Stomach smooth muscle (tissue), 2 donors: Measurements from ENCODE around the gene ZSCAN12.
"Not testable (repeated sequence)": the region's sequence is repeated elsewhere in the genome, so short reads cannot be mapped to it uniquely, and the experiment has no call there.

Experiments used
- H3K27ac ChIP-seq: one replicate; pipeline ENCODE4 v1.7.0; 2013; ENCODE audit warnings: mild to moderate bottlenecking, low read length, inconsistent platforms
- H3K27me3 ChIP-seq, 2 donors: one replicate each; pipeline ENCODE4 v1.7.0; 2013; ENCODE audit warnings: low read length in 2 of 2; ENCODE audit not compliant: insufficient read depth in 2 of 2, control insufficient read depth in 1 of 2
- H3K36me3 ChIP-seq, 2 donors: one replicate each; pipeline ENCODE4 v1.7.0; 2013; ENCODE audit warnings: low read length in 2 of 2; ENCODE audit not compliant: control insufficient read depth in 2 of 2, insufficient read depth in 2 of 2
- H3K4me1 ChIP-seq: one replicate; pipeline ENCODE4 v1.7.0; 2013; ENCODE audit warnings: low read length; ENCODE audit not compliant: control insufficient read depth, insufficient read depth
- H3K4me3 ChIP-seq, 2 donors: one replicate each; pipeline ENCODE4 v1.7.0; 2013; ENCODE audit warnings: low read length in 2 of 2
- H3K9ac ChIP-seq, 2 donors: one replicate each; pipeline ENCODE4 v1.7.0; 2013; ENCODE audit warnings: low read length in 2 of 2, mild to moderate bottlenecking in 1 of 2
- H3K9me3 ChIP-seq, 2 donors: one replicate each; pipeline ENCODE4 v1.7.0; 2013; ENCODE audit warnings: low read length in 2 of 2; ENCODE audit not compliant: control insufficient read depth in 2 of 2
- donor health status: healthy.
- donor health status: Pancreatic carcinoma.

Gene ZSCAN12

DNA sequence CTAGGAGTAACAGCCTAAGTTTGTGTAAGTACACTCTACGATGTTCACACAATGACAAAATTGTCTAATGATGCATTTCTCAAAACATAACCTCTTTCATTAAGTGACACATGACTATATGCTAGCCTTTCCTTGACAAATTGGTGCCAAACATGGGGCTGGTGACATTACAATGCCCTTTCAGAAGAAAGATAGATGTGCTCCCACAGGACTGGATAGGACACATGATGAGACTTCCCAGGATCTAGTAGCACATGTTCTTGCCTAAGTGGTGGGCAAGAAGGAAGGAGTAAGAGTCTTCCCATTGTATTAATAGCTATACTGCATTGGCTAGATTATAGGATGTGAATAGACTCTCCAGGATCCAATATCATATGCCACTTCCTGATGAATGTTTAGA lies 28.3 kb downstream of the ZSCAN12 start:
- Histone ChIP-seq H3K9ac (no peak overlapping the region), H3K36me3 (peaks cover 8 to 16% of the 10 kb centered on the region in 2 donors), H3K4me3 (no peak overlapping the region), H3K27ac (no peak overlapping the region), H3K4me1 (no peaks in the 10 kb centered on the region), H3K27me3 (no peaks in the 10 kb centered on the region), H3K9me3 (no peaks in the 10 kb centered on the region)

DNA sequence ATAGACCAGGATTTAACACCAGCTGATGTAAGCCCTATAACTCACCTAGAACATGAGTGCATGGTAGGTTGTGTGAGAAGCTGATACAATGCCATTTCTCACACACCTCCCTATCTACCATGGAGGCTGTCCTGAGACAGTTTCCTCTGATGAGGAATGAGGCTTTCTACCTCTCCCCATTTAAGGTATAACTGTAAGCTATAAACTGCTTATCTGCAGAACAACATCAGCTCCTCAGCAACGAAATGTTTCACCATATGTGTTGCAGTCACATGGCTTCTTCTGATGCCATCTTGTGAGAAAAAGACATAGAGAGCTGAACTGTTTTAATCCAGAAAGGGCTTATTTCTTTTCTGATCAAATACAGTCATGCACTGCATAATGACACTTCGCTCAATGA lies 29.1 kb downstream of the ZSCAN12 start:
- no peaks in the 10 kb centered on the region for H3K9me3 ChIP-seq
- no peak overlapping the region for H3K9ac ChIP-seq
- H3K4me3 ChIP-seq: no peak overlapping the region
- no peaks in the 10 kb centered on the region for H3K27me3 ChIP-seq
- H3K36me3 ChIP-seq: peaks cover 16 to 22% of the 10 kb centered on the region in 2 donors
- no peak overlapping the region for H3K27ac ChIP-seq
- no peaks in the 10 kb centered on the region for H3K4me1 ChIP-seq

DNA sequence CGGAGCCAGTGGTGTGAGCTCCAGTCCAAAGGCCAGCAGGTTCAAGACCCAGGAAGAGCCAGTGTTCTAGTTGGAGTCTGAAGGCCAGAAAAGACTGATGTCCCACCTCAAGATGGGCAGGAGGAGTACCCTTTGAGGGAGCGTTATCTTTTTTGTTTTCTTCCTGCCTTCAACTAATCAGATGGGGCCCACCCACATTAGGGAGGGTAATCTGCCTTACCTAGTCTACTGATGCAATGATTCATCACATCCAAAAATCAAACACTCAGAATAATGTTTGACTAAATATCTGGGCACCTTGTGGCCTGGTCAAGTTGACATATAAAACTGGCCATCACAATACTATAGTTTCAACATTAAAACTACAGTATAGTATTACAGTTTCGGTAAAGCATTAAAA lies 30.1 kb downstream of the ZSCAN12 start:
- H3K27ac ChIP-seq: no peak overlapping the region
- no peaks in the 10 kb centered on the region for H3K9me3 ChIP-seq
- H3K9ac ChIP-seq: no peak overlapping the region
- H3K27me3 ChIP-seq: no peaks in the 10 kb centered on the region
- H3K4me3 ChIP-seq: no peak overlapping the region
- H3K4me1 ChIP-seq: no peaks in the 10 kb centered on the region
- peaks cover 22 to 27% of the 10 kb centered on the region in 2 donors for H3K36me3 ChIP-seq

DNA sequence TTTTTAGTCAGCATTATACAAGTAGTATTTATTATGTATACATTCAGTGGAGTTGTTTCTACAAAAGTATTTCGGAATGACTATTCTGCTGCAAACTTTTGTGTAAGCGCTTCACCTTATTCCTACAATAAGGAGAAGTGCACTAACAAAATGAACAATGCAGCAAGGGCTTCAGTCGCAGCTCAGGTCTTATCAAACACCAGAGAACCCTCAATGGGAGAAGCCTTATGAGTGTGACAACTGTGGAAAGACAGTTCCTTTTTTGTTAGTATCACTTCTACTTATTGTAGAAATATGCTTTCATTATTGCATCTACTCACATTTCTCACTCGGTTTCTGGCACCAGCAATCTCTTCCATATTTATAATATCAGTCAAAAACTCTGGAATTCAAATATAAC lies 31.0 kb downstream of the ZSCAN12 start:
- Histone ChIP-seq H3K27me3 (no peaks in the 10 kb centered on the region), H3K9me3 (no peaks in the 10 kb centered on the region), H3K9ac (no peak overlapping the region), H3K4me1 (no peaks in the 10 kb centered on the region), H3K4me3 (no peak overlapping the region), H3K36me3 (peaks cover 26 to 36% of the 10 kb centered on the region in 2 donors), H3K27ac (no peak overlapping the region)

DNA sequence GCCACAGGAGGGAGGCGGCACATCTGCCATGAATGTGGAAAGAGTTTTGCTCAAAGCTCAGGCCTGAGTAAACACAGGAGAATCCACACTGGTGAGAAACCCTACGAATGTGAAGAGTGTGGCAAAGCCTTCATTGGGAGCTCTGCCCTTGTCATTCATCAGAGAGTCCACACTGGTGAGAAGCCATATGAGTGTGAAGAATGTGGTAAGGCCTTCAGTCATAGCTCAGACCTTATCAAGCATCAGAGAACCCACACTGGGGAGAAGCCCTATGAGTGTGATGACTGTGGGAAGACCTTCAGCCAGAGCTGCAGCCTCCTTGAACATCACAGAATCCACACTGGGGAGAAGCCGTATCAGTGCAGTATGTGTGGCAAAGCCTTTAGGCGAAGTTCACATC lies 34.0 kb downstream of the ZSCAN12 start:
- H3K36me3 ChIP-seq: peaks cover 28 to 48% of the 10 kb centered on the region in 2 donors

DNA sequence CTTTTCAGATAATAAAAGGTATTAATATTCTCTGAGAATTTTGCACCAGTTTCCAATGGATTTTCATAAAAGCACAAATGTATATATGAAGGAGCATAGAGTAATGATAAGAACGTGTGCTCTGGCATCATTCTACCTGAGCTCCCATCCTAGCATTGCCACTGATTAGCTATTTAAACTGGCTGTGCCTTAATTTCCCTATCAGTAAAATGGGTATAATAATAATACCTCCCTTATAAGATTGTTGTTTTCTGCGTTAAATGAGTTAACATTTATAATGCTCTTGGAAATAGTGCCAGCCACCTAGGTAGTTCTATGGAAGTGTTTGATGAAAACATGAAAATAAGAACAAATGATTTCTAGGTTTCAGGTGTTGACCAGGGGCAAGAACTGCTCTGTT lies 38.6 kb downstream of the ZSCAN12 start:
- H3K27me3 ChIP-seq: no peaks in the 10 kb centered on the region
- no peak overlapping the region for H3K9ac ChIP-seq
- H3K4me1 ChIP-seq: peaks cover 7% of the 10 kb centered on the region
- H3K4me3 ChIP-seq: no peak overlapping the region
- H3K36me3 ChIP-seq: peaks cover 21 to 33% of the 10 kb centered on the region in 2 donors
- no peak overlapping the region for H3K27ac ChIP-seq
- no peaks in the 10 kb centered on the region for H3K9me3 ChIP-seq

More for the DNA sequence above, 34.0 kb downstream of the ZSCAN12 start:
- not testable (repeated sequence) for H3K27ac ChIP-seq, H3K4me3 ChIP-seq, H3K4me1 ChIP-seq, H3K9me3 ChIP-seq, H3K9ac ChIP-seq, H3K27me3 ChIP-seq

DNA sequence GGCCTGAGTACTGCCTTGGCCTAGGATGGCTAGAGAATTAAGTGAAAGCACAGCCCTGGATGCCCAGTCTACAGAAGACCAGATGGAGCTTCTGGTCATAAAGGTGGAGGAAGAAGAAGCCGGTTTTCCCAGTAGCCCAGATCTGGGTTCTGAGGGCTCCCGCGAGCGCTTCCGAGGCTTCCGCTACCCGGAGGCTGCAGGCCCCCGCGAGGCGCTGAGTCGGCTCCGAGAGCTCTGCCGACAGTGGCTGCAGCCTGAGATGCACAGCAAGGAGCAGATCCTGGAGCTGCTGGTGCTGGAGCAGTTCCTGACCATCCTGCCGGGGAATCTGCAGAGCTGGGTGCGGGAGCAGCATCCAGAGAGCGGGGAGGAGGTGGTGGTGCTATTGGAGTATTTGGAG lies 40.0 kb downstream of the ZSCAN12 start:
- peaks cover 21% of the 10 kb centered on the region for H3K4me1 ChIP-seq
- not testable (repeated sequence) for H3K4me3 ChIP-seq, H3K27ac ChIP-seq, H3K27me3 ChIP-seq, H3K9ac ChIP-seq, H3K9me3 ChIP-seq
- H3K36me3 ChIP-seq: peaks cover 11 to 22% of the 10 kb centered on the region in 2 donors

DNA sequence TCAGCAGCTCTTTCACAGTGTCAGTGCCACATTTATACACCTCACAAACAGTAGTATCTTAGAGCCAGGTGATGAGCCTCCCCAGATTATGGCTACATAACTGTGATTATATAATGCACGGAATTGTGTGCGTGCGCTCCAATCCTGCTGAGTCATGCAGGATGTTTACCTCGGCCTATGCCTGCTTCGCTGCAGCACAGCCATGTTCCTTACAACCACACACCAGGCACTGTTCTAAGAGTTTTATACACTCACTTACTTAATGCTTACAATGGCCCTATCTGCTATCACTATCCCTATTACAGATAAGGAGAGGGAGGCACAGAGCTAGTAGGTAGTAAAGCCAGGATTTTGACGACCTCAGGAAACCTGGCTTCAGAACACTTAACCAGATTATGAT lies 42.5 kb downstream of the ZSCAN12 start:
- peak overlapping the region; percentile 70 to 90 for H3K9ac ChIP-seq
- peak overlapping the region; percentile 72 to 92 for H3K4me3 ChIP-seq
- peaks cover 4 to 5% of the 10 kb centered on the region in 2 donors for H3K36me3 ChIP-seq
- H3K27me3 ChIP-seq: no peaks in the 10 kb centered on the region
- peaks cover 25% of the 10 kb centered on the region for H3K4me1 ChIP-seq
- no peaks in the 10 kb centered on the region for H3K9me3 ChIP-seq
- peak overlapping the region; percentile 95 for H3K27ac ChIP-seq

DNA sequence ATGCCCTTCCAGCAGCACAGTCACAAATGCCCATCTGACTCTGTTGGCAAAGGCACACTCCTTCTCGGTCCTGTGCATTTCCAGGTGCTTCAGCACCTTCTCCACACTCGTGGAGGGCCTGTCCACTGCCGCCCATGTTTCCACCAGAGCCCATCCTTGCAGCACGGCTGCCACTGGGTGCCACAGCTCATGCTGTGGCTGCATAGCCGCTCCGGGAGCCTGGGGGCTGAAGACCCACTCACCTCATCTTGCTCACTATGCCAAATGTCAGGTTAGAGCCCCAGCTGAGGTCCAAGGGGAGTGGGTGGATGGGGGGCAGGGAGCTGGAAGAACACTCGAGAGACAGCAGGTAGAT lies 42.9 kb downstream of the ZSCAN12 start:
- Histone ChIP-seq H3K4me1 (peaks cover 25% of the 10 kb centered on the region), H3K4me3 (peak overlapping the region; percentile 72 to 92), H3K27ac (peak overlapping the region; percentile 95), H3K36me3 (peaks cover 4 to 5% of the 10 kb centered on the region in 2 donors), H3K27me3 (no peaks in the 10 kb centered on the region), H3K9me3 (no peaks in the 10 kb centered on the region), H3K9ac (peak overlapping the region; percentile 70 to 90)

DNA sequence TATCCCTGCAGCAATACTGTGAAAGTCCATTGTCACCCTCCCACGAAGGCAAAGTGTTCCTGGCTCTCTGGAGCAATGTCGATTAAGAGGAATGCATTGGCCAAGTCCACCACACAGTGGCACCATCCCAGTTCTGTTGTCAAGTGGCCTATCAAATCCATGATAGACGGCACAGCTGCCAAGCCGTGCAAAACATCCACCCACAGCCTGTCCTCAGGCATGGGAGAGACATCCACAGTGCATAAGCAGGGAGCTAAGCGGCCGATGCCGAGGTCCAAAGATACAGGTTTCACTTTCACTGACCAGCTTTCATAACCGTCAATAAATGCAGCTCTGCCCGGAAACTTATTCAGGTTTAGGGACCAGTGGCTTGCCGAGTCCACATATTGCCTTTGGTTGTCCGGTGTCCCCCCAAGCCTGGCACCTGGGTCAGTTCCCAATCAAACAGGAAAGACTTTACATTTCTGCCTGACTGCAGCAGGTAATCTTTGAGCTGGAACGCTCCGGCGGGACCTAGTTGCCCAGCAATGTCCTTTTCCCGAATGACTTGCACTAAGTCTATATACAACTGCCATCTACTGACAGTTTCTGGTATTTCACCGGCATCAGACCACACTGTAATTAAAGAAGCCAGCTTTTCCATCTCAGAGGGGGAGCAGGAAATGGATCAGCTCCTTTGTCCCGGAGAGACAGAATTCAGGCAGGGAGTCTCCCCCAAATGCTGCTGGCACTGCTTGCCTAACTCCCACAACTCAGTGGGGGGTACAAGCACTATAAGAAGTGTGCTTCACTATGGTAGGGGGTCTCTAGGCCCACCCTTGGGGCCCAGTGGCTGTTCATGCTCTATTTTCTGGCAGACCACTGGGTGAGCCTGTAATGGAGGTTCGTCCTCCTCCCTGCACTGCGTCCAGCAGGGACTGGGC lies 43.5 kb downstream of the ZSCAN12 start:
- Histone ChIP-seq H3K36me3 (peaks cover 2 to 4% of the 10 kb centered on the region in 2 donors), H3K9me3 (no peaks in the 10 kb centered on the region), H3K4me1 (peaks cover 25% of the 10 kb centered on the region), H3K4me3 (peak overlapping the region; percentile 72 to 92), H3K27me3 (no peaks in the 10 kb centered on the region), H3K27ac (peak overlapping the region; percentile 95), H3K9ac (peak overlapping the region; percentile 70 to 90)
